Stimulated activated naive CD4-positive, alpha-beta T cell (primary cell): Measurements from ENCODE around the gene TENM4.
"Not testable (repeated sequence)": the region's sequence is repeated elsewhere in the genome, so short reads cannot be mapped to it uniquely, and the experiment has no call there.

Experiments
- DNase-seq, 6 experiments: peaks; one replicate each; lab custom pipeline; 2025; lab: John Stamatoyannopoulos, UW

TENM4 gene

DNA sequence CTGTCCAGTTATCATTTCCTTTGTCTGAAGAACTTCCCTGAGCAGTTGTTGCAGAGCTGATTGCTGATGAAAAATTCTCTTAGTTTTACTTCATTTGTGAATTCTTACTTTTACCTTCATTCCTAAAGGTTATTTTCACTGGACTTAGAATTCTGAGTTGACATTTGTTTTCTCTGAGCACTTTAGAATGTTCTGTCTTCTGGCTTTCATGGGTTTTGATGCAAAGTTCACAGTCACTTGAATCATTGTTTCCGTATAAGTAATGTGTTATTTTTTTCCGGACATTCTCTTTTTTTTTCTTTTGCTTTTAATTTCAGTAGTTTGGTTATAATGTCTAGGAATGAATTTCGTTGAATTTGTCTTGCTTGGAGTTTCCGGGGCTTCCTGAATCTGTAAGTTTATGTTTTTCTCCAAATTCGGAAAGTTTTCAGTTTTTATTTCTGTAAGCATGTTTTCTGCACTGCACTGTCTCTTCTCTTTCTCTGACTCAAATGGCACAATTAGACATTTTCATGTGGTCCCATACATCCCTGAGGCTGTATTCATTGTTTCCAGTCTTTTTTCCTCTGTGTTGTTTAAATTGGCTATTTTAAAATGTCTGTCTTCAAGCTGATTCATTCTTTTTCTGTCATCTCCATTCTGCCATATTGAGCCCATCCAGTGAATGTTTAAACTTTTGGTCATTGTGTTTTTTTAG lies 797.7 kb downstream of the TENM4 start:
- no peak for DNase-seq

DNA sequence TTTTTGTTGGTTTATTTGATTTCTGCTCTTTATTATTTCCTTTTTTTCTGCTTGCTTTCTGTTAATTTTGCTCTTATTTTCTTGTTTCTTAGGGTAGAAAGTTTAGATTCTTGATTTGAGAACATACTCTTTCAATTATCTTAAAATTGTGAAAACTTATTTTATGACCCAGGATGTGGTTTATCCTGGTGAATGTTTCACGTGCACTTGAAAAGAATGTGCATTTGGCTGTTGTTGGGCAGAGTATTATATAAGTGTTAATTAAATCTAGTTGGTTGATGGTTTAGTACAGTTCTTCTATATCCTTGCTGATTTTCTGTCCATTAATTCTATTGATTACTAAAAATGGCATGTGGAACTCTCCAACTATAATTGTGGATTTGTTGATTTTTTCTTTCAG lies 799.3 kb downstream of the TENM4 start:
- no peak for DNase-seq

DNA sequence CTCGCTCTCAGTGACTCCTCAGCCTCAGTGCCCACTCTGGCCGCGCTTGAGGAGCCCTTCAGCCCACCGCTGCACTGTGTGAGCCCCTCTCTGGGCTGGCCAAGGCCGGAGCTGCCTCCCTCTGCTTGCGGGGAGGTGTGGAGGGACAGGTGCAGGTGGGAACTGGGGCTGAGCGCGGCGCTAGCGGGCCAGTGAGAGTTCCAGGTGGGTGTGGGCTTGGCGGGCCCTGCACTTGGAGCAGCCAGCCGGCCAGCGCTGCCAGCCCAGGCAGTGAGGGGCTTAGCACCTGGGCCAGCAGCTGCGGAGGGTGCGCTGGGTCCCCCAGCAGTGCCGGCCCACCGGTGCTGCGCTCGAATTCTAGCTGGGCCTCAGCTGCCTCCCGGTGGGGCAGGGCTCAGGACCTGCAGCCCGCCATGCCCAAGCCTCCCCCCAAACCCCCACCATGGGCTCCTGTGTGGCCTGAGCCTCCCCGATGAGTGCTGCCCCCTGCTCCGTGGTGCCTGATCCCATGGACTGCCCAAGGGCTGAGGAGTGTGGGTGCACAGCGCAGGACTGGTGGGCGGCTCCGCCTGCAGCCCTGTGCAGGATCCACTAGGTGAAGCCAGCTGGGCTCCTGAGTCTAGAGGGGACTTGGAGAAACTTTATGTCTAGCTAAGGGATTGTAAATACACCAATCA lies 802.0 kb downstream of the TENM4 start:
- DNase-seq: no peak

DNA sequence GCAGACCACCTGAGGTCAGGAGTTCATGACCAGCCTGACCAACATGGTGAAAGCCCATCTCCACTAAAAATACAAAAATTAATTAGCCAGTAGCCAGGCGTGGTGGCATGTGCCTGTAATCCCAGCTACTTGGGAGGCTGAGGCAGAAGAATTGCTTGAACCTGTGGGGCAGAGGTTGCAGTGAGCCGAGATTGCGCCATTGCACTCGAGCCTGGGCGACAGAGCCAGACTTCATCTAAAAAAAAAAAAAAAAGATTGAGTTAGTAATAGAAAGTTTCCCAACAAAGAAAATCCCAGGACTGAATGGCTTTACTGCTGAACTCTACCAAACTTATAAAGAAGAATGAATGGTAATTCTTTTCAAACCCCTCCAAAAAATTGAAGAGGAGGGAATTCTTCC lies 803.3 kb downstream of the TENM4 start:
- not testable (repeated sequence) for DNase-seq

DNA sequence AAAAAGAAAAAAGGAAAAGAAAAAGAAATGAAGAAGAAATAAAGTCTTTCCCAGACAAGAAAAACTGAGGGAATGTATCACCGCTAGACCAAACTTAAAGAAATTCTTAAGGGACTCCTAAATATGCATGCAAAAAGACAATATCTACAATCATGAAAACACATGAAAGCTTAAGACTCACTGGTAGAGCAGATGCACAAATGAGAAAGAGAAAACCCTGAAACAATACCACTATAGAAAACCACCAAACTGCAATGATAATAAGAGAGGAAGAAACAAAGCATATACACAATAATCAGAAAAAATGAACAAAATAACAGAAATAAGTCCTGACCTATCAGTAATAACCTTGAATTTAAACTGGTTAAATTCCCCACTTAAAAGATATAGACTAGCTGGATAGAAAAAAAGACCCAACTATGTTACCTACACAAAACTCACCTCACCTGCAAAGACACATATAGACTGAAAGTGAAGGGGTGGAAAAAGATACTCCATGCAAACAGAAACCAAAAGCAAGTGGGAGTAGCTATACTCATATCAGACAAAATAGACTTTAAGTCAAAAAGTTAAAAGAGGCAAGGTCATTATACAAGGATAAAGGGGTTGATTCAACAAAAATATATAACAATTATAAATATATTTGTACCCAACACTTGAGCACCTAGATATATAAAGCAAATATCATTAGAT lies 804.9 kb downstream of the TENM4 start:
- no peak for DNase-seq

DNA sequence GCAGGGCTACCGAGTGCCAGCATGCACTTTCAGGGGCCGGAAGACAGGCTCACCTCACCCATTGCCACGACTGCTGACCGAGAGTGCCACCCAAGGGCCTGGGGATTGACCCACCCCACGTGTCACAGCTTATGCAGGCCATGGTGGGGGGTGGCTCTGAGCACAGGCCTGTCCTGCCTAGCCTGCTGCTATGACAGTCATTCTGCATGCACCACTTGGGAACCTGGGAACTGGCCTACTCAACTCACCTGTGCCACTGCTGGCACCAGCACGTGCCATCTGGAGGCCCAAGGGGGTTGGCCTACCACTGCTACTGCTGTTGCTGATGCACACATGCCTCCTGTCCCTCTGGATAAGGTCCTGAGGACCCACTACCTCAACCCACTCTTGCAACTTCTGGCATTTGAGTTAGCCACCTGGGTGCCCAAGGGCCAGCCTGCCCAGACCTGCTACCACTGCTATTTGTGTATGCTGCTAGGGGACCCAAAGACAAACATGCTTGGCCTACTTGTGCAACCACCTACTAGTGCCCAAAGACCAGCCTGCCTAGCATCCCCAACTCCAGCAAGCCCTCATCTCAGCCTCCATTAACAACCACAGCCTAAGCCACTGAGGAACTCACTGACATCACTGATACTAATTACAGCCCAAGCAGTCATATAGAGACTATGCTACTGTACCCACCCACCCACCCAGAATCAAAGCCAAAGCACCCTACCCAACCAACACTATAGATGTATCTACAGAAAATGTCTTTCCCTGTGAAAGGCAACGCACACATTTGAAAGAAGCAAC lies 807.1 kb downstream of the TENM4 start:
- DNase-seq: no peak

DNA sequence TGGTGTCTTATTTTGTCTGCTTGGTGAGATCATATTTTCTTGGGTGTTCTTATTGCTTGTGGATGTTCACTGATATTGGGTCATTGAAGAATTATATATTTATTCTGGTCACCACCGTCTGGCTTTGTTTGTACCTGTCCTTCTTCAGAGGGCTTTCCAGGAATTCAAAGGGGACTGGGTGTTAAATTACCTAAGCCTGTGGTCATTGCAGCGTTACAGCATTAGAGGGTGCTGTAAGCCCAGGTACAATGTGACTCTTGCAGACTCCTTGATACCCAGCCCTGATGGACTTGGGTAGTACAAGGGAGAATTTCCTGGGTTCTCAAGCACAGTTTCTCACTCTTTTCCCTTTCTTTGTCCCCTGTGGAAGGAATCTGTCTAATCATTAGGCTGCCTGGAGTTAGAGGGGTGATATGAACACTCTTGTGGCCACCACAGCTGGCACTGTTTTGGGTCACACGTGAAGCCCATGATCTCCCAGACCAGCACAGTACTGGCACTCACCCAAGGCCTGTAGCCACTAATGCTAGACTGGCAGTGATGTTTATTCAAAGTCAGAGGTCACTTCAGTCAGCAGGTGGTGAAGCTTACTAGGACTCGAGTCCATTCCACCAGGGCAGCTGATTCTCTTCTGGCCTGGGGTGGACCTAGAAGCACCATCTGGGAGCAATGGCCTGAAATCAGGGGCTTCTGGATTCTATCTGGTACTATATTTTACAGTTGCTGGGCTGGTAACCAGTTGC lies 810.1 kb downstream of the TENM4 start:
- no peak for DNase-seq

DNA sequence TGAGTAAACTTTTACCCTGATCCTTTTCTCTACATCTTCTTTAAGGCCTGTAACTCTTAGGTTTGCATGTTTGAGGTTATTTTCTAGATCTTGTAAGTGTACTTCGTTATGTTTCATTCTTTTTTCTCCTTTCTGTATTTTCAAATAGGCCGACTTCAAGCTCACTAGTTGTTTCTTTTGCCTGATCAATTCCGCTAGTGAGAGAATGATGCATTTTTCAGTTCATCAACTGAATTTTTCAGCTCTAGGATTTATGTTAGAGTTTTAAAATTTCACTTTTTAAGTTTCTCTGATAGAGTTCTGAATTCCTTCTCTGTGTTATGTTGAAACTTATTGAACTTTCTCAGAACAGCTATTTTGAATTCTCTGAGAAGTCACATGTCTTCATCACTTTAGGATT lies 810.7 kb downstream of the TENM4 start:
- no peak for DNase-seq

DNA sequence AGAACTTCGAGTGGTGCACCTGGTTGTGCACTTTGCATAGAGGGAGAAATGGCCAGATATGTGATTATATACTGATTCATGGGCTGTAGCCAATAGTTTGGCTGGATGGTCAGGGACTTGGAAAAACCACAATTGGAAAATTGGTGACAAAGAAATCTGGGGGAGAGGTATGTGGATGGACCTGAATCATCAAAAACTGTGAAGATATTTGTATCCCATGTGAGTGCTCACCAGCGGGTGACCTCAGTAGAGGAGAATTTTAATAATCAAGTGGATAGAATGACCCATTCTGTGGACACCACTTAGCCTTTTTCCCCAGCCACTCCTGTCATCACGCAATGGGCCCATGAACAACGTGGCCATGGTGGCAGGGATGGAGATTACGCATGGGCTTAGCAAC lies 818.2 kb downstream of the TENM4 start:
- no peak for DNase-seq

DNA sequence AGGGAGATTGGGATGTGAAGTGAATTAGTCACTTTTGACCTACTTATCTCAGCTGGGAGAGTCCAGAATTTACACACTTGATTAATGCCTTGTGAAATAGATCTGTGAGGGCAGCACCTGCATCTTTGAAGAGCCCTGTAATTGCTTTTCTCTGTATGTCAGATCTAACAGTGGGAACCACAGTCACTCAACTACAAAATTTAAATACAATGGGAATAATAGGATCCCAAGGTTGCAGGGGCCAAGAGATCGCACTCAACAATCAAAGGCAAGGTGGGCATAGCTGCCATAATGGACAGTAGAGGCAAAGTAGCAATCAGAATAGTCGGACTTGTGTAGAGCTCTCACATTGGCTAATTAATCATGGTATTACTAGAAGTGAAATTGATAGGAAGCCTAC lies 820.7 kb downstream of the TENM4 start:
- no peak for DNase-seq

DNA sequence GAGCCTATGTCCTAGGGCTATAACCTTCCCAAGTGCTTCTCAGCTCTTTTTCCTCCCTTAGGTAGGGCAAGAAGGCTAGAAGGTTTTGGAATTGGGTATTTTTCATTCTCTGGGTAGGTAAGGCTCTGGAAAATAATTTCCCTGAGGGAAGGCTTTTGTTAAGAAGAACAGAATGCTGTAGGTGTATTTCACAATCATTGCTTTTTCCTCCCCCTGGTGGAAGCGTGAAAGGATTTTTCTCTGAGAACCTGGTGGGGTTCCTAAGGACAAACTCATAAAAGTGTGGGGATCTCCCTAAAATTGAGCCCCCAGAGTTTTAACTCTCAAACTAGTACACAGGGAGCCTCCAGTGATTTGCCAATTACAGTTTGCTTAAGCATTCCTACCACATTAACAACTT lies 825.1 kb downstream of the TENM4 start:
- no peak for DNase-seq

DNA sequence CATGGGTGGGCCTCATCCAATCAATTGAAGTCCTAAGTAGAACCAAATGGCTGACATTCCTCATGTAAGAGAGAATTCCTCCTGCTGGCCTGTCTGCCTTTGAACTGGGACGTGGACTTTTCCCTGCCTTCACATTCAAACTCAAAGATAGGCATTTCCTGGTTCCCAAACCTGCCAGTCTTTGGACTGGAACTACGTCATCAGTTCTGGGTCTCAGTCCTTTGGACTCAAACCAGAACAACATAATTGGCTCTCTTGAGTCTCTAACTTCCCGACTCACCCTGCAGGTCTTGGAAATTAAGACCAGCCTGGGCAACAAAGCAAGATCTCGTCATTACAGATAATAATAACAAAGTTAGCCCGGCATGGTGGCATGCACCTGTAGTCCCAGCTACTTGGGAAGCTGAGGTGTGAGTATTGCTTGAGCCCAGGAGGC lies 827.4 kb downstream of the TENM4 start:
- DNase-seq: no peak

DNA sequence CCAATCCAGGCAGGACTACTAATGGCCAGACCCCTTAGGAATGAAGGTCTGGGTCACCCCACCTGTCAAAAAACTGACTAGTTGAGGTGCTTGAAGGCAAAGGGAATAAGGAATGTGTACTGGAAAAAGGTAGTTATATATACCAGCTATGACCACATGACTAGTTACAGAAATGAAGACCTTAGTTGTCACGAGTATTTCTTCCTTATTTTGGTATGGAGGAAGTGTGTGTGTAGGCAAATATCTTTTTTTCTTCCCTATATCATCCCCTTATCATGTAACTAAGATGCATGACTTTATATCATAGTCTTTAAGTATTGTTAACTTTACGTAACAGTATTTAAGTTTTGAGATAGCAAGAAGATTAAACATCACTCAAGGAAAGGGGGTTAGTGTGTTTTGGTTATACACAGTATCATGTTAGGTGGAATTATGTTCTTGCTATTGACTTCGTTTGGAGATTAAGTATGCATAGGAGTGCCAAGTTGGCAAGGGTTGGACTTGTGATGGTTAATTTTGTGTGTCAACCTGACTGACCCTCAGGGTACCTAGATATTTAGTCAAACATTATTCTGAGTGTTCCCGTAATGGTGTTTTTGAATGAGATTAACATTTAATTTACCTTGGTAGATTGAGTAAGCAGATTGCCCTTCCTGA lies 828.0 kb downstream of the TENM4 start:
- no peak for DNase-seq

DNA sequence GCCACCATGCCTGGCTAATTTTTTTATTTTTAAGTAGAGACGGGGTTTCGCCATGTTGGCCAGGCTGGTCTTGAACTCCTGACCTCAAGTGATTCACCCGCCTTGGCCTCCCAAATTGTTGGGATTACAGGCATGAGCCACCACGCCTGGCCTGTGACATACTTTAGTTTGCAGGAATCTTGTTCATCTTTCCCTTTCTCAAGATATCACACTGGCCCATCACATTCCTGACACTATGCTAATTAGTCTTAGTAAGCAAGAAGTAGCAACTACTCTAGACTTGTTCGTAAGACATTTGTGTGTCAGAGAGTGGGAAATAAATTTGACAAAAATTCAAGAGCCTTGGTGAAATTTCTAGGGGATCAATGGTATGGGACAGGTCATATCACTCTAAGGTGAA lies 831.5 kb downstream of the TENM4 start:
- not testable (repeated sequence) for DNase-seq

DNA sequence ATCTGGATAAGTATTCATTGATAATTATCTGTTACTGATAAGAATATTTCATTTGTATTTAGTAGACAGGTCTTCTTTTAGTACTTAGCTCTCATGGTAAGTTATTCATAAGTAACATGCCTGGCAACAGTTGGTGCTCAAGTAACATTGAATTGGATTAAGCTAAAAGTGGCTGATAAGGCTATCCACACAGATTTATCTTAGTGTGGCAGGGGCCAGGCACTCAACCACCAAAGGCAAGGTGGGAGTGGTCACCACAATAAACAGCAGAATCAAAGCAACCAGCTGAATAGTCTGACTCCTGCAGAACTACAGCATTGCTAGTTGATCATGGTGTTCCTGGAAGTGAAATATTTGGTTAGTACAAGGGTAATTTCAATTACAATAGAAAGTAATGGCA lies 833.1 kb downstream of the TENM4 start:
- no peak for DNase-seq

DNA sequence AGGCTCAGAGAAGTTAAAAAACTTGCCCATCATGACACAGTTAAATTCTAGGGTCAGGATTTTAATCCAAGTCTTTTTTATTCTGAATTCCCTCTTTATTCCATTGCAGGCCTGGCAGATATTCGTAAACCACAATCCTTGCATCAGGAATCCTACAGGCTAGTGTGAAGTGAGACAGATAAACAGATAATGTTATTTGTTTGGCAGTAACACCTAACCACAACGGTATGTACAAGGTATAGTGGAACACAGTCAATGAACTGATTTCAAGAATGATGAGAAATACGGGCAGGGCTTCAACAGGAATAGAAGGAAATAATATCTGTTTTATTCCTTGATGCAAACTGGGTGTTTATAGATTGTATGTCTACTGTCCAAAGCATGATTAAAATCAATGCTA lies 834.2 kb downstream of the TENM4 start:
- no peak for DNase-seq

DNA sequence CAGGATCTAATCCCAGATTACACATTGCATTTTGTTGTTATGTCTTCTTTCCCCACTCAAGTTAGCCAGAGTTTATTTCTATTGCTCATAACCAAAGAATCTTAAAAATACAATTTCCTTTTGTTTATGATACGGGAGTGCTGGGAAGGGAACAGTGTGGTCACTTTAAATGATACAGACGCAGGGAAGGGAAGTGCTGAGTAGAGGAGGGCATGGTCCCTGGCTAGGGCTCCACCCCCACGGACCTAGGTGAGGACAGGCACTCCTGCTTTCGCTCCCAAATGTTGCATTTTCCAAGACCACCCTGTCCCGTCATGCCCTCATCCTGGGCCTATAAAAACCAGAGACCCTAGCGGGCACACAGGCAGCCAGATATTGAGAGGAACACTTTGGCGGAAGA lies 835.5 kb downstream of the TENM4 start:
- DNase-seq: no peak

DNA sequence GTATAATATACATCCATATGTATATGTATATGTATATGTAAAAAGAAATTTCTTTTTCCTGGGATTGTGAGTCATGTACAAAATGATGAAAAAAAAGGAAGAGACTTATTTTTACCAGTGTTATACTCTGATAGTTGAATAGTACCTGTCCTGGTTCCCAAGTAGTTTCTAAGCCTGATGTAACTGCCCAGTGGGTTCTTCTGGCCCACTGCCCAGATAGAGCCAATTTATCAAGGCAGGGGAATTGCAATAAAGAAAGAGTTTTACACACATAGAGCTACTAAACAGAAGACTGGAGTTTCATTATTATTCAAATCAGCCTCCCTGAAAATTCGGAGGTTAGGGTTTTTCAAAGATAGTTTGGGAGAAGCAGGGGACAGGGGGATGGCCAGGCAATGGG lies 837.0 kb downstream of the TENM4 start:
- DNase-seq: no peak
